Lower leg skin (tissue), 4 donors: Measurements from ENCODE around the gene EXOC6B. TPM values are rescaled to one million over a fixed set of nuclear protein-coding genes. Genes with fewer than 3 reads are reported as not detected.

ENCODE experiments used
- DNase-seq, 2 donors: peaks; one replicate each; pipeline ENCODE4 v3.0.0-alpha.2; 2019; ENCODE audit warnings: low spot score in 2 of 2
- H3K4me3 ChIP-seq: fragments of 200-600 bp; sonication (generic); 2 replicates; pipeline ENCODE4 v1.5.1; 2017; ENCODE audit warnings: mild to moderate bottlenecking, low read depth; ENCODE audit not compliant: poor library complexity, severe bottlenecking
- POLR2A ChIP-seq, 2 donors: fragments of 450-650 bp; IDR thresholded peaks; one replicate each; pipeline ENCODE4 v1.6.1; 2016 to 2017; ENCODE audit warnings: antibody characterized with exemption in 2 of 2, mild to moderate bottlenecking in 1 of 2, moderate library complexity in 1 of 2
- WGBS, 2 donors: methylation state at CpG; one replicate each; pipeline ENCODE4 v1.1.5; 2018; 5-methylcytosine and 5-hydroxymethylcytosine counted together
- intact Hi-C: fragments of 100-400 bp; cut with DNase I; formaldehyde crosslinking; loops from one replicate; pipeline ENCODE4 v1.15.0; 2023; ENCODE audit warnings: low total_unique reads
- total RNA-seq, 4 donors: library from RNA; depleted of rRNA; stranded (reverse); fragments of >200 nt; gene quantifications; one replicate each; pipeline ENCODE4 v1.1.0, GENCODE V29; 2016
- TF ChIP-seq, protein P1 (sequence below), 3 donors: fragments of 450-650 bp; IDR thresholded peaks; one replicate each; pipeline ENCODE4 v1.5.1; 2016; ENCODE audit warnings: antibody characterized with exemption in 3 of 3, mild to moderate bottlenecking in 3 of 3, moderate library complexity in 2 of 3

EXOC6B gene
- total RNA-seq, 4 donors from 2014 or later: 85.8 to 164 (median 103) TPM

DNA sequence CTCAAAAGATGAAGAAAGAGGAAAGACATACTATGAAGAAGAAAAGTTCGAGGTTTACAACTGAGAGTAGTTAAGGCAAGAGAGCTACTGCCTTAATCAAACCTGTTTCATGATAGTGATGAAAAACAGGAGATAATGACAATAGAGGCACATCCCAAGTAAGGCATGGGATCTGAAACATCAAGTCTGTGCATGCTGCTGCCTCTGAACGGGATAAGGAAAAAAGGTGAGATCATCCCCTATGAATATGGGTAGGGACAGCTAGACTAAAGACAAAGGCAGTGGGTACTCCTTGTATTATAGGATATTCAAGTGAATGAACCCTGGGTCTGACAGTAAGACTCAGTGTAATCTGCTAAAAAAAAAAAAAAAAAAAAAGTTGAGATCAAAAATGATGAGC, 3.0 kb downstream of the EXOC6B start:
- 52 to 56% methylated on average over 2 of the region's 2 CpGs for WGBS, 2 donors
- TF ChIP-seq, protein P1, sequence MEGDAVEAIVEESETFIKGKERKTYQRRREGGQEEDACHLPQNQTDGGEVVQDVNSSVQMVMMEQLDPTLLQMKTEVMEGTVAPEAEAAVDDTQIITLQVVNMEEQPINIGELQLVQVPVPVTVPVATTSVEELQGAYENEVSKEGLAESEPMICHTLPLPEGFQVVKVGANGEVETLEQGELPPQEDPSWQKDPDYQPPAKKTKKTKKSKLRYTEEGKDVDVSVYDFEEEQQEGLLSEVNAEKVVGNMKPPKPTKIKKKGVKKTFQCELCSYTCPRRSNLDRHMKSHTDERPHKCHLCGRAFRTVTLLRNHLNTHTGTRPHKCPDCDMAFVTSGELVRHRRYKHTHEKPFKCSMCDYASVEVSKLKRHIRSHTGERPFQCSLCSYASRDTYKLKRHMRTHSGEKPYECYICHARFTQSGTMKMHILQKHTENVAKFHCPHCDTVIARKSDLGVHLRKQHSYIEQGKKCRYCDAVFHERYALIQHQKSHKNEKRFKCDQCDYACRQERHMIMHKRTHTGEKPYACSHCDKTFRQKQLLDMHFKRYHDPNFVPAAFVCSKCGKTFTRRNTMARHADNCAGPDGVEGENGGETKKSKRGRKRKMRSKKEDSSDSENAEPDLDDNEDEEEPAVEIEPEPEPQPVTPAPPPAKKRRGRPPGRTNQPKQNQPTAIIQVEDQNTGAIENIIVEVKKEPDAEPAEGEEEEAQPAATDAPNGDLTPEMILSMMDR (IDR thresholded peaks at IDR 0.05): no peak
- no peak for TF ChIP-seq POLR2A (IDR thresholded peaks at IDR 0.05)
- intact Hi-C loops: no loop called here
- DNase-seq: no peak
- no peak overlapping the region for H3K4me3 ChIP-seq

DNA sequence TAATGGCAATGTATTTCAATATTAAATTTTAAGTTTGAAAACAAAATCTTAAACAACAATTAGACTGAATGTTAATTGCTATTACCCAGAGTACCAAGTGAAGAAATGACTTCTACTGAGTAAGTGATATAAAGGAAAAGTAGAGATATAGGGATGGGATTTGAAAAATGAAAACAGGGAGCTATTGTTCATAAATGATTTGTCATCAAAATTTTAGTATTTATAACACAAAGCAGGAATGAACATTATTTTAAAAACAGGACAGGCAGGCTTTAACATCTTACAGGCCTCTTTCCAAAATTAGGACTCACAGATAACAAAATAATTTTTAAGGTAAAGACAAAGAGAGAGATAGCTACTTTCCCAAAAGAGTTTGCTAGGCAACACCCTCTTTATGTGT, 3.9 kb downstream of the EXOC6B start:
- intact Hi-C loops: no loop called here
- no peak overlapping the region for H3K4me3 ChIP-seq
- no peak for TF ChIP-seq POLR2A (IDR thresholded peaks at IDR 0.05)
- TF ChIP-seq, protein P1 (IDR thresholded peaks at IDR 0.05): no peak
- no peak for DNase-seq

DNA sequence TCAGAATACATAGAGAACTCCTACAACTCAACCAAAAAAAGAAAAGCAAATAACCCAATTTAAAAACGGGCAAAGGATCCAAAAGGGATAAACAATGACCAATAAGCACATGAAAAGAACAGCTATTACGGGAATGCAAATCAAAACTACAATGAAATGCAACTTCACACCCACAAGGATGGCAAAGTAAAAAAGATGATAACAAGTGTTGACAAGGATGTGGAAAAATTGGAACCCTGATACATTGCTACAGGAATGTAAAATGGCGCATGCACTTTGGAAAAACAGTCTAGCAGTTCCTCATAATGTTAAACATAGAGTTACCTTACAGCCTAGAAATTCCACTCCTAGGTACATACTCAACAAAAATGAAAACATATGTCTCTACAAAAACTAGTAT, 4.7 kb downstream of the EXOC6B start:
- 90 to 93% methylated on average over 3 of the region's 3 CpGs for WGBS, 2 donors
- no peak for TF ChIP-seq POLR2A (IDR thresholded peaks at IDR 0.05)
- TF ChIP-seq, protein P1 (IDR thresholded peaks at IDR 0.05): no peak
- intact Hi-C loops: no loop called here
- DNase-seq: no peak
- no peak overlapping the region for H3K4me3 ChIP-seq

- no peak overlapping the region for H3K4me3 ChIP-seq
- intact Hi-C loops: no loop called here
- no peak for TF ChIP-seq POLR2A (IDR thresholded peaks at IDR 0.05)
- TF ChIP-seq, protein P1 (IDR thresholded peaks at IDR 0.05): no peak
- no peak for DNase-seq
Observed at GRCh38 chr2:72819501-72819900, 6.3 kb downstream of the EXOC6B start.

GRCh38 chr2:72815655-72816278, 10.1 kb downstream of the EXOC6B start:
- H3K4me3 ChIP-seq: no peak overlapping the region
- WGBS, 2 donors: 90 to 91% methylated on average over 13 of the region's 13 CpGs
- no peak for DNase-seq
- intact Hi-C loops: no loop called here
- TF ChIP-seq POLR2A (IDR thresholded peaks at IDR 0.05): no peak
- TF ChIP-seq, protein P1 (IDR thresholded peaks at IDR 0.05): no peak

DNA sequence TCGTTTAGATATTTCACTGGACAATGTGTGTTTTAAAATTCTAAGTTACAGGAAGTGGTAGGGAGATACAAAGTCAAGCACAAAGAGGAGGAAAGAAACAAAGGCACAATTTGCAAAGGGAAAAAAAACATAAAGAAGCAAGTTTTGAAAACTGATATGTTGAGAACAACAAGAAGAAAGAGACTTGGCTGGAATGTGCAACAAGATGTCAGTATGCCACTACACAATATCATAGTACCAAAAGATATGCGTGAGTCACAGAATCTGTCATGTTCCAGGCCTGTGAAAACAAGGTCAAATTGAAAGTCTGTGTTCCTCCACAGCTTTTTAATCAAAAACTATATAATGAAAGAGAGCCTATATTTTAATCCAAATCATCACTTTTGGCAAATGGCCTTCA, 12.0 kb downstream of the EXOC6B start:
- TF ChIP-seq POLR2A (IDR thresholded peaks at IDR 0.05): no peak
- DNase-seq: no peak
- 50 to 58% methylated on average over 2 of the region's 2 CpGs for WGBS, 2 donors
- intact Hi-C loops: no loop called here
- no peak overlapping the region for H3K4me3 ChIP-seq
